Neural cell (in vitro differentiated cells): ENCODE data around the gene WNK3. TPM values are rescaled to one million over a fixed set of nuclear protein-coding genes. Genes with fewer than 3 reads are reported as not detected.

ENCODE experiments used
- H2AFZ ChIP-seq: fragments of 200-600, 300-800 bp; sonication (generic), shearing (Covaris generic); 2 replicates; pipeline ENCODE4 v1.6.0; 2014; ENCODE audit warnings: low read depth, mild to moderate bottlenecking, antibody characterized with exemption, low read length, moderate library complexity
- H3F3A ChIP-seq: fragments of 200-600 bp; shearing (Covaris generic); 2 replicates; pipeline ENCODE4 v1.6.1; 2016; ENCODE audit warnings: mild to moderate bottlenecking, moderate library complexity, mixed read lengths, antibody characterized with exemption, low read length; ENCODE audit not compliant: insufficient read depth, poor library complexity, severe bottlenecking
- H3K27ac ChIP-seq: fragments of 200-600, 300-800 bp; sonication (generic), shearing (Covaris generic); 2 replicates; pipeline ENCODE4 v1.5.1; 2014; ENCODE audit warnings: mild to moderate bottlenecking, low read length, moderate library complexity
- H3K27me3 ChIP-seq: fragments of 300-800, 200-600 bp; sonication (generic), shearing (Covaris generic); 2 replicates; pipeline ENCODE4 v1.6.0; 2014; ENCODE audit warnings: mild to moderate bottlenecking, low read depth, low read length, moderate library complexity; ENCODE audit not compliant: insufficient read depth
- H3K36me3 ChIP-seq: fragments of 300-800, 200-600 bp; sonication (generic), shearing (Covaris generic); 2 replicates; pipeline ENCODE4 v1.5.1; 2014; ENCODE audit warnings: mild to moderate bottlenecking, antibody characterized with exemption, low read length, moderate library complexity; ENCODE audit not compliant: insufficient read depth
- H3K4me2 ChIP-seq: fragments of 300-800, 200-600 bp; sonication (generic), shearing (Covaris generic); 2 replicates; pipeline ENCODE4 v1.6.0; 2014; ENCODE audit warnings: mild to moderate bottlenecking, low read length
- H3K4me3 ChIP-seq: fragments of 300-800, 200-600 bp; sonication (generic), shearing (Covaris generic); 2 replicates; pipeline ENCODE4 v1.5.1; 2014; ENCODE audit warnings: mild to moderate bottlenecking, low read length, moderate library complexity
- H3K79me2 ChIP-seq: fragments of 200-600 bp; shearing (Covaris generic); replicated peaks from 2 replicates; pipeline ENCODE4 v1.6.0; 2014; ENCODE audit warnings: mild to moderate bottlenecking, low read length, moderate library complexity; ENCODE audit not compliant: insufficient read depth
- H3K9ac ChIP-seq: fragments of 300-800, 200-600 bp; sonication (generic), shearing (Covaris generic); 2 replicates; pipeline ENCODE4 v1.6.1; 2016; ENCODE audit warnings: mild to moderate bottlenecking, low read length, mixed read lengths
- H3K9me2 ChIP-seq: fragments of 200-600 bp; shearing (Covaris generic); 2 replicates; pipeline ENCODE4 v1.6.1; 2016; ENCODE audit warnings: mild to moderate bottlenecking, low read length, mixed read lengths; ENCODE audit not compliant: insufficient read depth
- H3K9me3 ChIP-seq: fragments of 200-600, 300-800 bp; sonication (generic), shearing (Covaris generic); 2 replicates; pipeline ENCODE4 v1.6.1; 2016; ENCODE audit warnings: mild to moderate bottlenecking, mixed run types, low read length, moderate library complexity, mixed read lengths
- H4K20me1 ChIP-seq: fragments of 200-600 bp; shearing (Covaris generic); 2 replicates; pipeline ENCODE4 v1.6.1; 2016; ENCODE audit warnings: mild to moderate bottlenecking, mixed run types; ENCODE audit not compliant: insufficient read depth
- CTCF ChIP-seq: fragments of 450-650 bp; IDR thresholded peaks from 2 replicates; pipeline ENCODE4 v1.5.1; 2014; ENCODE audit warnings: antibody characterized with exemption, mild to moderate bottlenecking, moderate library complexity; ENCODE audit not compliant: poor library complexity, severe bottlenecking
- EP300 ChIP-seq: fragments of 450-650 bp; conservative IDR thresholded peaks from 2 replicates; pipeline ENCODE4 v1.6.1; 2014; ENCODE audit warnings: antibody characterized with exemption, mild to moderate bottlenecking, moderate library complexity; ENCODE audit not compliant: poor library complexity, severe bottlenecking
- MXI1 ChIP-seq: fragments of 450-650 bp; conservative IDR thresholded peaks from 2 replicates; pipeline ENCODE4 v1.6.1; 2014; ENCODE audit warnings: antibody characterized with exemption, mild to moderate bottlenecking; ENCODE audit not compliant: poor library complexity, severe bottlenecking
- RAD21 ChIP-seq: fragments of 450-650 bp; conservative IDR thresholded peaks from 2 replicates; pipeline ENCODE4 v1.6.1; 2014; ENCODE audit warnings: antibody characterized with exemption, mild to moderate bottlenecking, moderate library complexity
- REST ChIP-seq: IDR thresholded peaks from 2 replicates; pipeline ENCODE4 v1.6.1; 2012; ENCODE audit warnings: borderline replicate concordance
- SMC3 ChIP-seq: fragments of 450-650 bp; conservative IDR thresholded peaks from 2 replicates; pipeline ENCODE4 v1.6.1; 2014; ENCODE audit warnings: antibody characterized with exemption, mild to moderate bottlenecking, moderate library complexity; ENCODE audit not compliant: poor library complexity
- polyA plus RNA-seq: library from polyadenylated mRNA; depleted of rRNA; stranded (reverse); fragments of >200 nt; gene quantifications from 2 replicates; pipeline ENCODE4 v1.2.3, GENCODE V29; 2014

The WNK3 gene
- polyA plus RNA-seq, 1 donor from 2014 or later: 35.0 TPM

- Histone ChIP-seq H3K9me3 (no peaks in the 10 kb centered on the region), H2AFZ (no peak overlapping the region), H3K9ac (no peak overlapping the region), H3F3A (no peaks in the 10 kb centered on the region), H3K27ac (no peak overlapping the region), H3K4me2 (no peak overlapping the region), H3K79me2 (peaks cover 23% of the 10 kb centered on the region), H3K27me3 (no peaks in the 10 kb centered on the region), H4K20me1 (no peaks in the 10 kb centered on the region), H3K36me3 (no peaks in the 10 kb centered on the region), H3K9me2 (no peaks in the 10 kb centered on the region), H3K4me3 (no peak overlapping the region)
- no peak for TF ChIP-seq CTCF
Measured at GRCh38 chrX:54177306-54177705, 180.5 kb downstream of the WNK3 start.

- no peaks in the 10 kb centered on the region for H3K36me3 ChIP-seq
- H3K4me2 ChIP-seq: no peak overlapping the region
- no peak overlapping the region for H3K4me3 ChIP-seq
- H3K27me3 ChIP-seq: no peaks in the 10 kb centered on the region
- H2AFZ ChIP-seq: no peak overlapping the region
- H3K27ac ChIP-seq: no peak overlapping the region
- H3K79me2 ChIP-seq: no peaks in the 10 kb centered on the region
- H3K9me2 ChIP-seq: no peaks in the 10 kb centered on the region
- no peaks in the 10 kb centered on the region for H3F3A ChIP-seq
- no peaks in the 10 kb centered on the region for H4K20me1 ChIP-seq
- H3K9me3 ChIP-seq: no peaks in the 10 kb centered on the region
- no peak overlapping the region for H3K9ac ChIP-seq
- no peak for TF ChIP-seq EP300
- no peak for TF ChIP-seq MXI1
- TF ChIP-seq CTCF: no peak
- TF ChIP-seq SMC3: no peak
Measured at GRCh38 chrX:54173791-54174190, 184.1 kb downstream of the WNK3 start.

GRCh38 chrX:54172455-54172854 lies 185.4 kb downstream of the WNK3 start:
- no peaks in the 10 kb centered on the region for H3K9me3 ChIP-seq
- H3K9ac ChIP-seq: no peak overlapping the region
- TF ChIP-seq RAD21: no peak
- no peak for TF ChIP-seq REST

More at GRCh38 chrX:54172455-54172854, 185.4 kb downstream of the WNK3 start:
- Histone ChIP-seq H3K9me2 (no peaks in the 10 kb centered on the region), H3K4me2 (no peak overlapping the region), H3F3A (no peaks in the 10 kb centered on the region), H4K20me1 (no peaks in the 10 kb centered on the region), H3K36me3 (no peaks in the 10 kb centered on the region), H3K27ac (no peak overlapping the region), H3K79me2 (no peaks in the 10 kb centered on the region), H2AFZ (no peak overlapping the region), H3K4me3 (no peak overlapping the region), H3K27me3 (no peaks in the 10 kb centered on the region)
